Osteoblast (primary cell): Measurements from ENCODE around the gene ADAMTS2. TPM values are rescaled to one million over a fixed set of nuclear protein-coding genes. Genes with fewer than 3 reads are reported as not detected.

ENCODE experiments used
- DNase-seq: peaks from one replicate; pipeline ENCODE4 v3.0.0; 2011; ENCODE audit warnings: low spot score, mixed read lengths; ENCODE audit not compliant: insufficient read length; ENCODE audit errors: missing footprints
- H2AFZ ChIP-seq: 2 replicates; pipeline ENCODE4 v1.6.0; 2011; ENCODE audit warnings: mild to moderate bottlenecking, low read length
- H3K27ac ChIP-seq: 2 replicates; pipeline ENCODE4 v1.5.1; 2011; ENCODE audit warnings: mild to moderate bottlenecking, low read depth, low read length, moderate library complexity
- H3K27me3 ChIP-seq: 2 replicates; pipeline ENCODE4 v1.6.0; 2012; ENCODE audit warnings: mild to moderate bottlenecking, control low read depth, inconsistent platforms, low read length, moderate library complexity; ENCODE audit not compliant: insufficient read depth
- H3K36me3 ChIP-seq: 2 replicates; pipeline ENCODE4 v1.5.1; 2011; ENCODE audit warnings: mild to moderate bottlenecking, low read length, control low read depth, moderate library complexity; ENCODE audit not compliant: insufficient read depth
- H3K4me1 ChIP-seq: 2 replicates; pipeline ENCODE4 v1.5.1; 2011; ENCODE audit warnings: mild to moderate bottlenecking, low read length, control low read depth, moderate library complexity; ENCODE audit not compliant: insufficient read depth
- H3K4me2 ChIP-seq: 2 replicates; pipeline ENCODE4 v1.6.0; 2011; ENCODE audit warnings: mild to moderate bottlenecking, low read length; ENCODE audit not compliant: insufficient read depth
- H3K4me3 ChIP-seq: fragments of 200-600 bp; sonication (generic); 3 replicates; pipeline ENCODE4 v1.5.1; 2012; ENCODE audit warnings: mild to moderate bottlenecking, low read length, inconsistent platforms; ENCODE audit not compliant: insufficient read depth
- H3K79me2 ChIP-seq: 2 replicates; pipeline ENCODE4 v1.6.0; 2012; ENCODE audit warnings: mild to moderate bottlenecking, low read length, control low read depth, inconsistent platforms; ENCODE audit not compliant: insufficient read depth
- H3K9me3 ChIP-seq: 2 replicates; pipeline ENCODE4 v1.5.1; 2011; ENCODE audit warnings: low read depth, low read length, control low read depth
- H4K20me1 ChIP-seq: 2 replicates; pipeline ENCODE4 v1.6.0; 2012; ENCODE audit warnings: mild to moderate bottlenecking, low read length, control low read depth; ENCODE audit not compliant: insufficient read depth
- total RNA-seq: library from RNA; depleted of rRNA; stranded (reverse); fragments of >200 nt; gene quantifications from 2 replicates; pipeline ENCODE4 v1.2.3, GENCODE V29; 2012
- TF ChIP-seq, protein P1 (sequence below): IDR thresholded peaks from 2 replicates; pipeline ENCODE4 v1.5.1; 2011; ENCODE audit warnings: mild to moderate bottlenecking, low read depth, low read length, moderate library complexity; ENCODE audit errors: extremely low read depth

ADAMTS2 gene
- total RNA-seq, 1 donor = 144 TPM

GRCh38 chr5:179147991-179148702, 197.1 kb downstream of the ADAMTS2 start:
- Histone ChIP-seq H3K79me2 (no peaks in the 10 kb centered on the region), H3K4me3 (no peak overlapping the region), H3K4me1 (peaks cover 5% of the 10 kb centered on the region), H3K9me3 (no peaks in the 10 kb centered on the region), H3K27me3 (no peaks in the 10 kb centered on the region), H3K36me3 (peaks cover 41% of the 10 kb centered on the region), H3K27ac (no peak overlapping the region), H4K20me1 (no peaks in the 10 kb centered on the region), H2AFZ (no peak overlapping the region), H3K4me2 (no peak overlapping the region)
- DNase-seq = no peak
- TF ChIP-seq, protein P1, sequence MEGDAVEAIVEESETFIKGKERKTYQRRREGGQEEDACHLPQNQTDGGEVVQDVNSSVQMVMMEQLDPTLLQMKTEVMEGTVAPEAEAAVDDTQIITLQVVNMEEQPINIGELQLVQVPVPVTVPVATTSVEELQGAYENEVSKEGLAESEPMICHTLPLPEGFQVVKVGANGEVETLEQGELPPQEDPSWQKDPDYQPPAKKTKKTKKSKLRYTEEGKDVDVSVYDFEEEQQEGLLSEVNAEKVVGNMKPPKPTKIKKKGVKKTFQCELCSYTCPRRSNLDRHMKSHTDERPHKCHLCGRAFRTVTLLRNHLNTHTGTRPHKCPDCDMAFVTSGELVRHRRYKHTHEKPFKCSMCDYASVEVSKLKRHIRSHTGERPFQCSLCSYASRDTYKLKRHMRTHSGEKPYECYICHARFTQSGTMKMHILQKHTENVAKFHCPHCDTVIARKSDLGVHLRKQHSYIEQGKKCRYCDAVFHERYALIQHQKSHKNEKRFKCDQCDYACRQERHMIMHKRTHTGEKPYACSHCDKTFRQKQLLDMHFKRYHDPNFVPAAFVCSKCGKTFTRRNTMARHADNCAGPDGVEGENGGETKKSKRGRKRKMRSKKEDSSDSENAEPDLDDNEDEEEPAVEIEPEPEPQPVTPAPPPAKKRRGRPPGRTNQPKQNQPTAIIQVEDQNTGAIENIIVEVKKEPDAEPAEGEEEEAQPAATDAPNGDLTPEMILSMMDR = no peak

DNA sequence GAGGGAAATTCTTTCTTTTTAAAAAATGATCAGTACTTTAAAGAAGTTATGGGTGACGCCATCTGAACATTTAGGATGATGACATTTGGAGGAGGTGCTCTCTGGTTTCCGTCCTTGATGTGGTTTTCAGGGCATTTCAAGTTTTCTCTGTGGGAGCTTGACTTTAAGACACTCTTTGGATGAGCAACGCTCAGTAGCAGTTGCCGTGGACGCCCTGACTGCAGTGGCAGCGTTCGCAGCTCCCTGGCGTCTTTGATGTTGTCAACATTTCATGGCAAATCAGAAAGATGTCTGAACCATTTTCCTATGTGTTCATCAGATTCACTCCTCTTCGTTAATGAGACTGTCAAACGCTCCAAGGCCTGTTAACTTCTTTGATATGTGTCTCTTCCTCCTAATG, 199.0 kb downstream of the ADAMTS2 start:
- peaks cover 31% of the 10 kb centered on the region for H3K36me3 ChIP-seq
- no peaks in the 10 kb centered on the region for H3K9me3 ChIP-seq
- peaks cover 13% of the 10 kb centered on the region for H3K4me1 ChIP-seq
- H3K27me3 ChIP-seq = no peaks in the 10 kb centered on the region
- no peaks in the 10 kb centered on the region for H4K20me1 ChIP-seq
- H2AFZ ChIP-seq = no peak overlapping the region
- H3K4me2 ChIP-seq = no peak overlapping the region
- TF ChIP-seq, protein P1 = no peak
- no peak overlapping the region for H3K27ac ChIP-seq
- DNase-seq = no peak
- H3K4me3 ChIP-seq = no peak overlapping the region
- H3K79me2 ChIP-seq = no peaks in the 10 kb centered on the region

GRCh38 chr5:179143446-179143845, 201.8 kb downstream of the ADAMTS2 start:
- H3K4me2 ChIP-seq = no peak overlapping the region
- DNase-seq = no peak
- TF ChIP-seq, protein P1 = no peak
- H3K4me1 ChIP-seq = peaks cover 13% of the 10 kb centered on the region
- H3K9me3 ChIP-seq = no peaks in the 10 kb centered on the region
- H3K79me2 ChIP-seq = no peaks in the 10 kb centered on the region
- peaks cover 11% of the 10 kb centered on the region for H3K36me3 ChIP-seq
- H4K20me1 ChIP-seq = no peaks in the 10 kb centered on the region
- no peak overlapping the region for H3K4me3 ChIP-seq
- no peak overlapping the region for H2AFZ ChIP-seq
- H3K27me3 ChIP-seq = no peaks in the 10 kb centered on the region
- H3K27ac ChIP-seq = peak overlapping the region; percentile 63

DNA sequence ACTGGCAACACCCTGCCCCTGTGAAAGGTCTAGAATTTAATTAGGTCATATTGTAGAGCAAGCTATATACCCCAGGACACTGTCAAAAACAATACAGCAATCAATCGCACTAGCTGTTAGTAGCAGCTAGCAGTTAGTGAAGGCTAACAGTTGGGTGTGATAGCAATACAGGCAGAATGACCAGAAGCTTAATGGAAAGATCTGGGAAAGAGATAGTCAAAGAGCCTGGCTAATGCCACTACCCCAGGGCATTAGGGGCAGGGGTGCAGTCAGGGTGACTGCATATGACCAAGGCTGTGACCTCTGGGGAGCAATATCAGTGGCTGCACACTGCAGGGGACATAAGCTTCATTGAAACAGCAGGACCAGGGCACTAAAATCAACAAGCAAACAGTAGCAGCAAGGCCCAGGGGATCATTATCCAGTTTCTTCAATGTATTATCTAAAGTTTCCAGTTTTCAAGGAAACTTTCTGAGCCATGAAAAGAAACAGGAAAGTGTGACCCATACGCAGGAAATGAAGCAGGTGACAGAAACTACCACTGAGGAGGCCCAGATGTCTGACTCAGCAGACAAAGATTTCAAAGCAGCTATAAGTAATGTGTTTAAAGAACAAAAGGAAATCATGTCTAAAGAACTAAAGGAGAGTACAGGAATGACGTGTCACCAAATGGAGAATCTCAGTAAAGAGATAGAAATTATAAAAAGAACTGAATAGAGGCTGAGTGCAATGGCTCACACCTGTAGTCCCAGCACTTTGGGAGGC, 202.6 kb downstream of the ADAMTS2 start:
- Histone ChIP-seq H3K27ac (peak overlapping the region; percentile 63), H2AFZ (no peak overlapping the region), H3K36me3 (peaks cover 7% of the 10 kb centered on the region), H3K79me2 (no peaks in the 10 kb centered on the region), H3K4me3 (no peak overlapping the region), H3K4me2 (peak overlapping the region; percentile 16), H3K4me1 (peaks cover 13% of the 10 kb centered on the region), H3K27me3 (no peaks in the 10 kb centered on the region), H3K9me3 (no peaks in the 10 kb centered on the region), H4K20me1 (no peaks in the 10 kb centered on the region)
- TF ChIP-seq, protein P1 = no peak
- peak; percentile 94 for DNase-seq
